NCI-H2107 (cell line): ENCODE data around the gene FBXW5.

Experiments
- DNase-seq: peaks from one replicate; lab custom pipeline; 2025; lab: John Stamatoyannopoulos, UW

Gene FBXW5

GRCh38 chr9:136906266-136906665 lies 38.3 kb downstream of the FBXW5 start:
- no peak for DNase-seq

- DNase-seq = no peak
These were observed 41.4 kb downstream of the FBXW5 start for GRCh38 chr9:136903041-136903554.

- DNase-seq = no peak
These were observed 42.2 kb downstream of the FBXW5 start for GRCh38 chr9:136902259-136902821.

GRCh38 chr9:136901516-136902258 lies 42.9 kb downstream of the FBXW5 start:
- DNase-seq = no peak

GRCh38 chr9:136900988-136901515 lies 43.5 kb downstream of the FBXW5 start:
- no peak for DNase-seq

GRCh38 chr9:136900556-136900955 lies 44.0 kb downstream of the FBXW5 start:
- no peak for DNase-seq

- no peak for DNase-seq
These were observed 45.3 kb downstream of the FBXW5 start for GRCh38 chr9:136899196-136899595.

- no peak for DNase-seq
These were observed 45.9 kb downstream of the FBXW5 start for GRCh38 chr9:136898483-136899100.

GRCh38 chr9:136896027-136896426 lies 48.5 kb downstream of the FBXW5 start:
- no peak for DNase-seq

GRCh38 chr9:136890661-136891060 lies 53.9 kb downstream of the FBXW5 start:
- DNase-seq = no peak
